Hematopoietic multipotent progenitor cell (in vitro differentiated cells): ENCODE measurements around the gene APOBEC3H. TPM values are rescaled to one million over a fixed set of nuclear protein-coding genes. Genes with fewer than 3 reads are reported as not detected.

Experiments used
- DNase-seq, 3 donors: peaks; one replicate each; pipeline ENCODE4 v3.0.0-alpha.2; 2011 to 2015; ENCODE audit warnings: low read depth in 2 of 3, low spot score in 2 of 3
- total RNA-seq: library from RNA; depleted of rRNA; stranded (reverse); fragments of >200 nt; gene quantifications from one replicate; pipeline ENCODE4 v1.2.3, GENCODE V29; 2012

Gene APOBEC3H
- total RNA-seq, 1 donor: 0.27 TPM

GRCh38 chr22:39132871-39133524 is 36.0 kb downstream of the APOBEC3H start:
- no peak for DNase-seq

- DNase-seq: no peak
Measured at GRCh38 chr22:39133871-39134270, 36.8 kb downstream of the APOBEC3H start.

- DNase-seq: no peak
Measured at GRCh38 chr22:39134366-39135091, 37.5 kb downstream of the APOBEC3H start.

- DNase-seq: peak in 2 of 3 donors; percentile 51 to 71
Measured at GRCh38 chr22:39135092-39135896, 38.2 kb downstream of the APOBEC3H start.

GRCh38 chr22:39136317-39136716 is 39.3 kb downstream of the APOBEC3H start:
- no peak for DNase-seq

GRCh38 chr22:39138357-39138997 is 41.4 kb downstream of the APOBEC3H start:
- DNase-seq: no peak

GRCh38 chr22:39139933-39140332 is 42.9 kb downstream of the APOBEC3H start:
- DNase-seq: no peak

- no peak for DNase-seq
Measured at GRCh38 chr22:39142088-39142680, 45.1 kb downstream of the APOBEC3H start.

GRCh38 chr22:39144101-39144767 is 47.2 kb downstream of the APOBEC3H start:
- peak; percentile 39 to 74 (median 72) for DNase-seq

- DNase-seq: no peak
Measured at GRCh38 chr22:39146256-39147101, 49.4 kb downstream of the APOBEC3H start.

- no peak for DNase-seq
Measured at GRCh38 chr22:39147335-39148025, 50.4 kb downstream of the APOBEC3H start.

GRCh38 chr22:39148026-39148726 is 51.1 kb downstream of the APOBEC3H start:
- DNase-seq: no peak

- DNase-seq: peak in 2 of 3 donors; percentile 52 to 62
Measured at GRCh38 chr22:39148727-39149535, 51.9 kb downstream of the APOBEC3H start.

GRCh38 chr22:39149915-39150847 is 53.1 kb downstream of the APOBEC3H start:
- no peak for DNase-seq

GRCh38 chr22:39150848-39151215 is 53.8 kb downstream of the APOBEC3H start:
- no peak for DNase-seq
